NCI-H460 (cell line): Measurements from ENCODE around the gene WNT4. TPM values are rescaled to one million over a fixed set of nuclear protein-coding genes. Genes with fewer than 3 reads are reported as not detected.

ENCODE experiments used
- DNase-seq: peaks from one replicate; pipeline ENCODE4 v3.0.0-alpha.2; 2016; ENCODE audit warnings: low read depth; ENCODE audit errors: extremely low read depth
- total RNA-seq: library from RNA; depleted of rRNA; stranded (reverse); fragments of >200 nt; shearing (Covaris generic); gene quantifications from 2 replicates; pipeline ENCODE4 v1.2.3, GENCODE V29; 2014

The WNT4 gene
- total RNA-seq, 1 experiment from 2014 or later = 0.10 TPM

DNA sequence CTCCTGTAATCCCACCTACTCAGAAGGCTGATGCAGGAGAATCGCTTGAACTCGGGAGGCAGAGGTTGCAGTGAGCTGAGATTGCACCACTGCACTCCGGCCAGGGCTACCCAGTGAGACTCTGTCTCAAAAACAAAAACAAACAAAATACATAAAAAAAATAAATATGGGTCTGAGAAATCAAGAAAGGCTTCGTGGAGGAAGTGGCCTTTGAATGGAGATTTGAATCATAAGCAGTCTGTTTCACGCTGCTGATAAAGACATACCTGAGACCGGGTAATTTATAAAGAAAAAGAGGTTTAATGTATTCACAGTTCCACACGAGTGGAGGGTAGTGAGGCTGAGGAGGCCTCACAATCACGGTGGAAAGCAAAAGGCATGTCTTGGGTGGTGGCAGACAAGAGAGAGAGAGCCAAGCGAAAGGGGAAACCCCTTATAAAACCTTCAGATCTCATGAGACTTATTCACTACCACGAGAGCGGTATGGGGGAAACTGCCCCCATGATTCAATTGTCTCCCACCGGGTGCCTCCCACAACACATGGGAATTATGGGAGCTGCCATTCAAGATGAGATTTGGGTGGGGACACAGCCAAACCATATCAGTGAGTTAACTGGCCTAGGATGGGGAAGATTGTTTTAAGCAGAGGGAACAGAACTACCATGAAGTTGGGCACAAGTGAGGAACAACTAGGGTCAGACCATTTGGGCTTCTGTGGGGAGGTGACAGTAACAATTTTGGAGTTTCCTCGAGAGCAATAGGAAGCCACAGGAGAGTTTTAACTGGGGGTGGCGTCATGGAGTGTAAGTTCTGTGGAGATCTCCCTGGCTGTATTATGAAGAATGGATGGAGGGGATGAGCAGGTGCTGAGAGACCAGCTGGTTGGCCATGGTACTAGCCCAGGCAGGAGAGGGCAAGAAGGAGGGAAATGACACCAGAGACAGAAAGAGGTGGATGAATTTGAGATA is 22.2 kb upstream of the WNT4 start:
- no peak for DNase-seq

DNA sequence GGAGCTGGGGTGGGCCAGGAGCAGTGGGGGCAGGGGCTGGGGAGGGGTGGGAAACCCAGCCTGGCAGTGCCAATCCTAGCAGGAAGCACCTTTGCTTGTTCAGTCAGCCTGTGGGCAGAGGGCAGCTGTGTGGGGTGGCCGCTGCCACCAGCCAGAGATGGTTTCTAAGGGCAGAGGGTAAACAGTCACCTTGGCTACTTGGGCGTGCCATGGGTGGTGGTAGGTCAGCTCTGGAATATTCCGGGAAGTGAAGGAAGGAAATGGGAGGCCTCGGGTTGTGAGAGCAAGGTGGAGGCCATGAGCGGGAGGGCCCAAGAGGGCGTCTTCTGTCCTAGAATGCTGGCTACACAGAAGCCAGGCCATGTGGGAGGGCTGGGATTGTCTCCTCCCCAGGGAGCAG is 20.7 kb upstream of the WNT4 start:
- no peak for DNase-seq

DNA sequence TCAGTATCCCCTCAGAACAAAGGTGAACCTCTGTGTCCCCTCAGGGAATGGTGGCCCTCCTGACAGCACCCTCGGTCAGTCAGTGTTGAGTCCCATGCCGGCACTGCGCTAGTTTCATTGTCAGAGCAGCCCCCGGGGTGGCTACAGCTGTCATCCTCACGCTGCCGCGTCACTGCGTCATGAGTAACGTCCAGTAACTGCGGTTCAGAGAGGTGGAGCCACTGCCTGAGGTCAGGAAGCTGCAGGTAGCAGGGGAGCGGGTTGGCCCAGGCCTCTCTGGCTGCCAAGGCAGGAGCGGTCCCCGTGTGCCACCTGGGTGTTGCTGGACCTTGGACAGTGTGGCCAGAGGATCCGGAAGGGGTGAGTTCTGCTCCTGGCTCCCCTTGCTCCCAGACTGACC is 20.2 kb upstream of the WNT4 start:
- DNase-seq = no peak

DNA sequence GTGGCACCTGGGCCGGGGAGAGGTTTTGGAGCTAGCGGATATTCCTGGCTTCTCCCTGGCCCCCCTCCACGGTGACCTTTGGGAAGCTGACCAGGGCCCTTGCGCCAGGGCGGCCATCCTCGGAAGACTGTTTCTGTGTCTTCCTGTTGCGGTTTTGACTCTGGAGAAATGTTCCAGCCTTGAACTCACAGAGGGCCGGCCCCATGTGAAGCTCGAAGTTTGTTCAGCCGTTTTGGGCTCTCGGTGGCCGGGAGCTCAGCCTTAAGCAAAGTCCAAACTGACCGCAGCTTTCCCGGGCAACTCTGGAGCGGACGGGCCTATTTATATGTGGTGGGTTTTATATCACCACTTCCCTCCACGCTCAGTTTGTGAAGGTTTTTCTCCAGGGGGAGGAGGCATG is 17.0 kb upstream of the WNT4 start:
- no peak for DNase-seq

DNA sequence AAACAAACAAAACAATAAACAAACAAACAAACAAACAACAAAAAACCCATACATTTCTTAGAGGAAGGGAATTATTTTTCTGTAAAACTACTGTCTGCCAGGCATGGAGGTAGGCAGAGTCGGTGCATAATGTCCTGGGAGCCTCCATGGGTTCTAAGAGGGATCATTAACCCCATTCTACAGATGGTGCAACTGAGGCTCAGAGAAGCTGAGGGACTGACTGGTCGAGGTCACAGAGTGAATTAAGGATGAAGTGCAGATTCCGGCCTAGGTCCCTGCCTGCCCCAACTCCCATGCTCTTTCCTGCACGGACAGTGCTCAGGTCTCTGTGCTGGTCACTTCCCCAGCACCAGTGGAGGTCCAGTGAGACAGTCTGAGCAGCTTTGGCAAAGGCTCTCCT is 15.8 kb upstream of the WNT4 start:
- no peak for DNase-seq

DNA sequence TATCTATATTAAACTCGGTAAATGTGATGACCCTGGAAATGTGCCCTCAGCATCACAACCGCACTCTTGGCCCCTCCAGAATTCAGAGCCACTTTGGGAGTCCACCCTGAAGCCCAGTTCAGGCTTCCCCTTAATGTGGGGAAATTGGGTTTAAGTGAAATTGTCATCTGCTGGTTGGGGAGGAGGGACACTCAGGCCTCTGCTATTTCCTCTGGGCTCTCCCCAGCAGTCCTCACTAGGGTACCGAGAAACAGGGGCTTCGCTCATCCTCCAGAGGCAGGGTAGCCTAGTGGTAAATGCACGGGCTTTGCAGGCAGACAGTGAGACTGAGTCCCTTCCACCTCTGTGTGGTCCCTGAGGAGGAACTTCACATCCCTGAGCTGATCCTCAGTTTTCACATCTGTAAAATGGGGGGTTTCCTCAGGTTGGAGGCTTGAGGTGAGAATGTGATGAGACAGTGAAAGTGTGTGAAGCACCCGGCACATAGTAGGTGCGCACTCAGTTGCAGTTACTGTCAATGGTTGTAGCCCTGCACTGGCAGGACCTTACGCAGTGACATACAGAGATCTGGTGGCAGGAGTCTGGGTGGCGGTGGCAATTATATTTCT is 14.6 kb upstream of the WNT4 start:
- no peak for DNase-seq

DNA sequence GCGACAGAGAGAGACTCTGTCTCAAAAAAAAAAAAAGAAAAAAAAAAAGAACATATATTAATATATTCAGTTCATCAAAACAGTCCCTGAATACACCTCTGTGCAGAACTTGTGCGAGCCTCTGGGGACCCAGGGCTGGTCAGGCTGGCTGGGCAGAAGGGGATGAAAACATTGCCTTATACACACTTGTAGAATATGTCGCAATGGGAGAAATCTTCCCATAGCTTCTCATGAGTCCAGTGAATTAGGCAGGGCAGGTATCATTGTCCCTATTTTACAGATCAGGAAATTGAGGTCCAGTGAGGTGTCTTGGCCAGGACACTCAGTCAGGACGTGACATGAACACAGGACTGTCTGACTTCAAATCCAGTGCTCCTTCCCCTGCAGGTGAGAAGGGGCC is 12.6 kb upstream of the WNT4 start:
- no peak for DNase-seq

DNA sequence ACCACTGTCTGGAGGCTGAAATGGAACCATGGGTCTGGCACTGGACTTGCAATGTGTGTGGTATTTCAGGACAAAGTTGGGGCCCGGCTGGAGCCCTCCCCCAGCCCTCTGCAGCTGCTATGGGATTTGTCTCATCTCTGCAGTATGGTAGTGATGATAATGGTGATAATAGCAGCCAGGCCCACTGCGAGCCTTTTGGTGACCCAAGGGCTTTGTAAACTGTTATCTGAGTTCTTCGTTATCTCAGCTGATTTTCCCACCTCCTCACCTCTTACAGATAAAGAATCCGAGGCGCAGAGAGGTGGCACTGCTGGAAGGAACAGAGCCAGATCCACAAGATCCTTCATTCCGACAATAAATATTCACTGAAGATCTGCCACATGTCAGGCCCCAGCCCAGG is 11.7 kb upstream of the WNT4 start:
- no peak for DNase-seq

DNA sequence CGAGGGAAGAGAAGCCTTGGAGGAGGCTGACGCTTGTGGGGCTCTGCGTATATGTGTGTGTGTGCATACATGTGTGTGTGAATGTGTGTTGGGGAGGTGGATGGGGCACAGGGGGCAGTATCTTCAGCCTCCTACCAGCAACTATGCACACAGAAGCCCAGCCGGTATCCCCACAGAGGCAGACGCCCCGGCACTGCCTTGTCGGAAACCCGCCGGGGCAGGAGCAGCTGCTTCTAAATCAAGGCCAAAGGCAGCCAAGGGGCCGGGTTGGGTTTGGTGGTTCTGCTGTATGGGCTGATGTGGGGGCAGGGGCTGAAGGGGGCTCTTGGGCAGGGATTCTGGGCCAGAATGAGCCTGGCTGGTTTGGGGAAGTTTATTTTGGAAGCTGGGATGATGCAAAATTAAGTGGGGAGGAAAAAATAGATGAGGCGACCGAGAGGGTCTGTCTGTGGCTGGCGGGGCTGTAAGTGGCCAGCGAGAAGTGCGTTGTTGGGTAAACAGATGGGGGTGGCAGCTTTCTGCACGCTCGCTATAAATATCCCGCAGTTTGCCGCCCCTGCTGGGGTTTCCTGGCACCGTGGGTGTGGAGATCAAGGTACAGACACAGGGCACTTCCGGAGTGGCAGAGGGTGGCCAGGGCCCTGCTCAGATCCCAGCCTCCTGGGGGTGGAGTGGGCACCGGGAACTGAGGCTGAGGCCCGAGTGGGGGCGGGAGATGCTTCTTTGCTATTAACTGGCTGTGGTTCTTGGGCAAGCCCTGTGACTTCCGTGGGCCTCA is 11.0 kb upstream of the WNT4 start:
- no peak for DNase-seq

DNA sequence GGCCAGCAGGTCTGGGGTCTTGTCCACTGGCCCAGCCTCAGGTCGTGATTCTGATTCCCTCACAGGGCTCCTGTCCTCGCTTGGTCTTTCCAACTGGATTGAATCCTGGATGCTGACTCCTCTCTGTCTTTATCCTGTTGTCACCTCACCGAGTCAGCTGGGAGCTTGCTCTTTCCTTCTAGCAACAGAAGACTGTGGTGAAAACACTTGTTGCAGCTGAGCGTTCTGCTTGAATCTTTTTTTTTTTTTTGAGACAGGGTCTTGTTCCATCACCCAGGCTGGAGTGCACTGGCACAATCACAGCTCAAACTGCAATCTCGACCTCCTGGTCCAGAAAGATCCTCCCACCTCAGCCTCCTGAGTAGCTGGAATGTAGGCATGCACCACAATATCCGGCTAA is 8.0 kb upstream of the WNT4 start:
- DNase-seq = no peak

DNA sequence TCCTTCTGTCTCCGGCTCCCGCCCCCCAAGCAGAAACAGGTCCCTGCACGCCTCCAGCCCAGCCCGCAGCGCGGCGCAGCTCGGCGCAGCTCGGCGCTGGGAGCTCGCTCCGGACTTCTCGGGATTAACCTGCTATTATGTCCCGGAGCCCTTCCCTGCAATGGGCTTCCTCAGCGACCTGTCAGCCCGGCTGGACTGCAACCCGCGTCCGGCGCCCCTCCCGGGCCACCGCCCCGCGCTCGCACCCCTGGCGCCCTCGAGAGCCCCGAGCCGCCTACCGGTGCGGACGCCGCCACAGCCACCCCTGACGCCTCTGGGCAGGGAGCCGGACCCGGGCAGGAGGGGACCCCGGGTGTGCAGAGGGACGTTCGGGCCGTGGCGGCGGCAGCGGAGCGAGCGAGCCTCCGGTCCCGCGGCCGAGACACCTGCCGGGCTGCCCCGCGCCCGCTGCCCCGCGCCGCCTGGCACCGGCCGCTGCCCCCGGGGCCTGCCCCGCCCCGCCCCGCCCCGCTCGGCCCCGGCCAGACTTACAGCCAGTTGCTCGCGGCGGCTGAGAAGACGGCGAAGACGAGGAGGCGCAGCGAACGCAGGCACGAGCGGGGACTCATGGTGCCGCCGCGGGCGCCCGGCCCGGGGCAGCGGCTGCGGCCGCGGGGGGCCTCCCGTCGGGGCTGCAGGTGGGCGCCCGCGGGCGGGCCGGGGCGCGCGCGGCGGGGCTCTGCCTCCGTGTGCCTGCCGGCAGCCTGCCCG is 407 bp downstream of the WNT4 start:
- DNase-seq = no peak

DNA sequence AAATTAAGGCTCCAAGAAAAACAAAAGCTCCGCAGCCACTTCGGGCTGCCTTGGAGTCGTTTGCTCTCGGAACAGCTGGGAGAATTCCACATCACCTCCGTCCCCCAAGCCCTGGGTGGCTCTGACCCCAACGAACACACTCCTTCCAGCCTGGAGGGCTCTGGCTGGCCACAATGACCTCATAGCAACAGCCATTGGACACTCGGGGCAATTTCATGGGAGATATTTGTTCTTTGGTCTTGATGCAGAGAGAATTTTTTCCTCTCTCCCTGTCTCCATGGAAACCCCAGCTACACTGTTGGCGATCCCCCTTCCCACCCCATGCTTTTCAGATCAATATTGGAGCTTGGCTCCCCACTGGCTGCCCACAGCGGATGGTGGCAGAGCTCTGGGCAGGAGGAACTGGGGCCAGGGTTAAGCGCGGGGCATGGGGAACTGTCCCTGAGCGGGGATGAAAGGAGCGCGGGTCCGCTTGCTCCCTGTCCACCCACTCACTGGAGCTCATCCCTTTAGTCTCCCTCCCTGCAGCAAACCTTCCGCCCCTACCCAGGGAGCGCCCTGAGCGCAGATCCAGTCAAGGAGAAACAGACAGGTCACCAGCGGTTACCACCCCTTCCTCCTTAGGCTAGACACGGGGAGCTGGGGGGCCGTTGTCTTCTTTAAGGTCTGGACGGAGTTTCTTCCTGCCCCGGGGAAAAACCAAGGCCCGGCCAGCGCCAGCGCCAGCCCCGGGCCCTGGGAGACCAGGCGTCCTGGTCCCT is 1.2 kb downstream of the WNT4 start:
- no peak for DNase-seq

DNA sequence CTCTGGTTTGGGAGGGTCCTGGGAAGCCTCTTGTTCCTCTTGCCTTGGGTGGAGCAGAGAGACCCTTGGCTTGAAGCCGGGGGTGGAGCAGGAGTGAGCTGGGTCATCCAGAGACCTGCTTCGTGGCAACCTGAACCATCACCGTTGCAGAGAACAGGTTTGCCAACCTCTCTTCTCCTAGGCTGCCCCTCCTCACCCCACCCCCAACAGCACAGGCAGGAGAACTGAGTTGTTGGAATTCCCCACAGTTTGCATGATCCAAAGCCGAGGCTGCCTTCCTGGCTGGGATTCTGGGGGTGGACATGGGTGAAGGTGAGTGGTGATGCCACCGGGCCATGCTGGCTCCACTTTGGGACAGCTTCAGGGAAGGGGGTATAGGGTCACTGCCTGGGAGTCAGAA is 2.2 kb downstream of the WNT4 start:
- DNase-seq = no peak

DNA sequence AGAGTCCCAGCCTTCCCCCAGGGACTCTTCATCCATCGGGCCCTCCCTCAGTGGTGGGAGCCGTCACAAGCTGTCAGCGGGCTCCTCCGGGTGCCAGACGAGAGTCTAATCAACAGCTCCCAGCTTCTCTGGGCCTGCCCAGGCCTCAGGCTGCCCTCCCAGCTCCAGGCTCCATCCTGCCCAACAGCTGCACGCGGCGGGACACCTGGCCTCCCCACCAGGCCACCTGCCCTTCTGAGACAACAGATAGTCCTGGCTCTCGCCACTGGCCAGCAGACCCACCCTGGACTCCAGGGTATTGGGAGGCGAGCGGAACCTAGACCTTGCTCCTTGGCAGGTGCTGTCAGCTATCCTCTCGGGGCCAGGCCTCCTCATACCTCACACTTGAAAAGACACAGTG is 3.1 kb downstream of the WNT4 start:
- no peak for DNase-seq

DNA sequence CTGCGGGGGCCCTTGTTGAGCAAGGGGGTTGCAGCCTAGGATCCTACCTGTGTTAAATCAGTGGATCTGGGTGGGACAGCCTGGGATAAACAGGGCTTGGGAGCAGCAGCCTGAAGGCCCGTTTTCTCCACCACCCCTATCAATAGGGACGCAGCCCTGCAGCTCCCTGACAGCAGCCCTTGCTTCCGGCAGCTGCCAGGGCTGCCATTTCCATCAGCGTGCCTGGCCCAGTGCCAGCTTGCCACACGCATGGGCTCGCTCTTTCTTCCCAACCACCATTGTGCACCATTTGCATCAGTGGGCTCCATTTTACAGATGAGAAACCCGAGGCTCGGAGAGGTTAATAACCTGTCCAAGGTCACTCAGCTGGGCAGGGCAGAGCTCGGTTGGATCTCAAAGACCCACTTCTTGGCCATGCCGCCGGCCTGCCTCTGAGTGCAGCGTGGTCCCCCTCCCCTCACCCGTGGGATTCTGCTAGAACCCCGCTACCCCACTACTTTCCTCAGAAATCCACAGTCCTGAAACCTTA is 3.8 kb downstream of the WNT4 start:
- no peak for DNase-seq

DNA sequence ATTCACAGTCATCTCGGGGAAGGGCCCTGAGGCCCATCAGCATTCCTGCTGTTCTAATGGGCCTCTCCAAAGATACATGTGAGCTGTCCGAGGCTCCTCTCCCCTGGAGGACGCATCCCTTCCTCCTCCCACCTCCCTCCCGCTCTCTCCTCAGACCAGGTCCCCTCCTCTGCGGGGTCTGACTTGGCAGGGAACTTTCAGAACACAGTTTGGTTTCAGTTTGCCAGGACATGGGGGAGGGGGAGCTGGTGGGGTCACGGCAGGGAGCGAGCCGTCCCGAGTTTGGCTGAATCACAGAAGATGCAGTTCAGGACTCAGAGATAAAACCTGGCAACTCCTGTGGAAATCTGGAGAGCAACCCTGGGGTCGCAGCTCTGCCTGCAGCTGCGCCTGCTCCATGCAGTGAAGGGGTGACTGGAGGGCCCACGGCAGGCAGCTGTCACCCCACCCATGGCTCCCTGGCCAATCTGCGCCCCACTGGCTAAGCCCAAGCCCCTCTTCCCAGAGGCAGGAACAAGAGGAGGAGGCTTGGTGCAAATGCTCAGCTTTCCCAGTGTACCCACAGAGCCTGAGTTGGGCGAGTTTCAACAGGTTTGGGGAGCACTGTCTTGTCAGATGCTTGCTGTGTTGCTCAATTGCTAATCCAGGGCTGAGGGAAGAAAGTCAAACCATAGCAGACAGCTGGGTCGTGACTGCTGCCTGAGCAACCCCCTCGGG is 5.7 kb downstream of the WNT4 start:
- DNase-seq = no peak

DNA sequence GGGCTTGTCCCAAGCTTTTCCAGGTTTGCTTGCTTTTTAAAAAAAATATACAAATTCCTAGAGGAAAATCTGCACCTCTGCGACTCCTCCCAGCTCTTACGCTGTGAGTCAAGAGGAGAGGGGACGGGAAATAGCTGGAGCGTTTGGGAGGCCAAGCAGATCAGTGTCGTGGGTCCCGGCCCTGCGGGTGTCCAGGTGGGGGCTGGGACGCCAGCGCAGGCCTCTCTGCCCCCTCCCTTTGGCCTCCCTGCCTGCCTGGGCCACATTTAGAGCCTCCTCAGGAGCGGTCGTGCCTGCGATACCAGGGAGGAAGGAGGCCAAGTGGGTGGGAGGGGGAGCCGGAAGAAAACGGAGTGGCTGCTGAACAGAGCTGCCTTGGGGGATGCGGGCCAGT is 9.0 kb downstream of the WNT4 start:
- DNase-seq = no peak

DNA sequence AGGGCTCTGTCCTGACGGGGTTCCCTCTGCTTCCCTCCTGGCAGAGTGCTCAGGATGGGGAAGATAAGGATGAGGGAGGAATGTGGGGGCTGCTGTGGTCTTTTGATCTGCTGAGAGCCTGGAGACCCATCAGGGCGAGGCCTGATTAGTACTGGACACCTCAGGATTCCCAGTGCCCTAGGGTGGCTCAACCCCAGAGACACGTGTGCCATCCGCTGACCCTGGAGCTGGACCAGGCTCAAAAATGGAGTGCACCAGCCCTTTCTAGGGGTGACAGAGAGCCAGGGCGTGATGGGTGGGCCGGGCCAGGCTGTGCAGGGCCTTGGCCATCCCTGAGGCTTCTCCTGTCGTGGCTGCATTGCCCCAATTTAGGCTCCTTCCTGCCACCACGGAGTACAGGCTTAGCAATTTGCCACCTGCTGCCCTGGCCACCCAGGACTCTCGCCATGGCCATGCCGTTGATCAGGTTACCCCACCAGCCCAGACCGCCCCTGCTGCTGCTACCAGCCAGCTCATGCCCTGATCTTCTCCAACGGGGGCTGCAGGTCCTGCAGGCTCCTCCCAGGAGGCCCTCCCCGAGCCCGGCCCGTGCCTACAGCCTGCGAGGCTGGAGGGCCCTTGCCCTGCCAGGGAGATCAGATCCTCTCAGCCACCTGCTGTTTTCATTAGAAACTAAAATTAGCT is 9.5 kb downstream of the WNT4 start:
- DNase-seq = no peak
